Hematopoietic multipotent progenitor cell treated with erythropoietin and hydrocortisone succinate and interleukin-3 and kit ligand, for 17 days (in vitro differentiated cells): ENCODE data around the gene MANEAL.
"Not testable (repeated sequence)": the region's sequence is repeated elsewhere in the genome, so short reads cannot be mapped to it uniquely, and the experiment has no call there.

ENCODE experiments used
- DNase-seq: peaks from one replicate; pipeline ENCODE4 v3.0.0-alpha.2; 2015; ENCODE audit warnings: low spot score

MANEAL gene

GRCh38 chr1:37793773-37794371, at the start of gene MANEAL:
Gene MANEAL (plus strand): TSS chr1:37793847. CDS start chr1:37794183, 336 bp downstream.
- DNase-seq, result no peak

GRCh38 chr1:37746806-37747205, 46.8 kb upstream of the MANEAL start:
- no peak for DNase-seq

GRCh38 chr1:37748565-37748964, 45.1 kb upstream of the MANEAL start:
- DNase-seq, result no peak

GRCh38 chr1:37752213-37752582, 41.4 kb upstream of the MANEAL start:
- DNase-seq, result no peak

GRCh38 chr1:37752583-37753471, 40.8 kb upstream of the MANEAL start:
- DNase-seq, result no peak

GRCh38 chr1:37753473-37754321, 40.0 kb upstream of the MANEAL start:
- DNase-seq, result no peak

- no peak for DNase-seq
These were observed 38.4 kb upstream of the MANEAL start for GRCh38 chr1:37755290-37755689.

GRCh38 chr1:37755951-37756560, 37.6 kb upstream of the MANEAL start:
- no peak for DNase-seq

- DNase-seq, result no peak
These were observed 34.2 kb upstream of the MANEAL start for GRCh38 chr1:37759451-37759850.

GRCh38 chr1:37761416-37762095, 32.1 kb upstream of the MANEAL start:
- no peak for DNase-seq

GRCh38 chr1:37762516-37762915, 31.1 kb upstream of the MANEAL start:
- no peak for DNase-seq

GRCh38 chr1:37763791-37764413, 29.7 kb upstream of the MANEAL start:
- DNase-seq, result no peak

GRCh38 chr1:37764414-37764825, 29.2 kb upstream of the MANEAL start:
- no peak for DNase-seq

GRCh38 chr1:37764888-37765441, 28.7 kb upstream of the MANEAL start, which contains the start of gene EPHA10:
Gene EPHA10 (minus strand): TSS chr1:37765120. CDS start chr1:37765066, 54 bp downstream.
- no peak for DNase-seq

- DNase-seq, result no peak
These were observed 27.6 kb upstream of the MANEAL start for GRCh38 chr1:37765916-37766664.

- no peak for DNase-seq
These were observed 26.2 kb upstream of the MANEAL start for GRCh38 chr1:37767488-37767887.

- not testable (repeated sequence) for DNase-seq
These were observed 22.2 kb upstream of the MANEAL start for GRCh38 chr1:37771440-37771839.

GRCh38 chr1:37776946-37777516, 16.6 kb upstream of the MANEAL start:
- no peak for DNase-seq

- DNase-seq, result no peak
These were observed 15.0 kb upstream of the MANEAL start for GRCh38 chr1:37778654-37779053.

- DNase-seq, result no peak
These were observed 11.2 kb upstream of the MANEAL start for GRCh38 chr1:37782491-37782890.
